ENCODE measurements around the gene PALM3.

Gene PALM3, protein sequence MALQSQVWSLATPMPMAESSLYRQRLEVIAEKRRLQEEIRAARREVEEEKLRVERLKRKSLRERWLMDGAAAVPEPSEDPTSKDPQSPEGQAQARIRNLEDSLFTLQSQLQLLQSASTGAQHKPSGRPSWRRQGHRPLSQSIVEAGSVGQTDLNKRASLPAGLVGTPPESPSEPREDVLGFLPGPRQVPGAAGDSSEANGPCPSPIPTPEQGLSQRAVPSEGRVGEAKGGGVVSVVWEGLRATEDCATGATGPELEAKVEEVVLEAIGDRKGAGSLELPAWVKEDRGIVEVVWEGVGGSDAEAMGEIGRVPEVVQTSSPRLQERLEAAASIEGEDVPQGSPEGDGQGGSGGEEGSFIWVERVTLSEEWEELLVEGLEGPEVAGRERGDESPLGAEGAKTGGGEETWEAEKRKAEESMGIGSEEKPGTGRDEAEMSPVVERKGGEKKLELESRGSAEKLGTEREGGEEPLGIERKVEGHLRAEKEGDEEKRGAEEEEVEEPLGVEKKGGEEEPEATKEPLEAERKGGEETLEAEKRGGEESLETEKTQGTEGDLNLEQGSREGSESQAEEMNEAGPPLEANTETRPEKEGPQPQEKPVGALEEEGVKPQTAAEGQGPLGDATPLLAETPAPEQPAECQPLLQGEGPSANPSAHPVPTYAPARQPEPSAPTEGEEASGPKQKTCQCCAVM

DNA sequence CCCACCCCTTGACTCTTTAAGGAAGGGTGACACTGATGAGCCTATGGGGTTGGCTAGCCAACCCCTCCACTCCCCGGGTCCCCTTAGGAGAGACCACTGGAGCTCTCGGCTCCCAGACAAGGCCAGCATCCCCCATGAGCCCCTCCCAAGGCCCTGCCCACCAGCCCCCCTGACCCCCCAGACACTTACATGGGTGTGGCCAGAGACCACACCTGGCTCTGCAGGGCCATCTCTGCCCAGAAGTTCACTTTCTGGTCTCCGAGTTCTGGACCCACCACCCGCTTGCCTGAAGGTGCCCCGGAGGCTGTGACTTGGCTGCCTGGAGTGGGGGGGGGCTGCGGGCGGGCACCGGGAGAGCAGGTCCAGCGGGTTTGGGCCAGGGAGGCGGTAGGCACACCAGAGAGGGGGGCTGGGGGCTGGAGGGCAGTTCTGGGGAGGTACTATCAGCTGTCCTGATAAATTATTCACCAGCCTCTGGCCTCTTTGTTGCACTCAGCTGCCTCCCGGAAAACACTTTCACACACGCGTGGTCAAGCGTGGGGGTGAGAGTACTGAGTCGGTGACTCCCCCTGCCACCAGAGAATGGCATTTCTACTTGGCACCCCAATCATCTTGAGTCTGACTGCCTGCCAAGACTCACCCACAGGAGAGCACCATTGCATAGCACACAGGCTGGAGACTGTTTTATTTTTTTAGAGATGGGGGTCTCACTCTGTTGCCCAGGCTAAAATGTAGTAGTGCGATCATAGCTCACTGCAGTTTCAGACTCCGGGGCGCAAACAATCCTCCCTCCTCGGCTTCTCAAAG, at the start of gene PALM3:
Gene PALM3, minus strand, starts transcription at position 326 of the 807 bp plus-strand sequence. Its CDS starts 96 bp downstream, at position 230.
- no peak for DNase-seq (ENCODE audit: low spot score)

DNA sequence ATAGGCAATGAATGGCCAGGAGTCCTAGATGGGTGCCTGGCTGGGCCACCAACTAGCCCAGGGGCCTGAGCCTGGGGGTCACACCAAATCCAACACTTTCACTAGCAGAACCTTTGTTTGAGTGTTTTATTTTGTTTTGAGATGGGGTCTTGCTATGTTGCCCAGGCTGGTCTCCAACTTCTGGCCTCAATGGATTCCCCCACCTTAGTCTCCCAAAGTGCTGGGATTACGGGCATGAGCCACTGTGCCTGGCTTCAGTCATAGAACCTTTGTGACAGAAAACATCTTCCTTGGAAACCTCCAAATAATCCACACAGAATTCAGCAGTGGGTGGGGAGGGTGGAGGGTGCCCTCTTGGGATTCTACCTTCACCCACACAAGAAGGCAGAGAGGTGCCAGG, 49.6 kb upstream of the PALM3 start:
- DNase-seq (ENCODE audit: low spot score): no peak

DNA sequence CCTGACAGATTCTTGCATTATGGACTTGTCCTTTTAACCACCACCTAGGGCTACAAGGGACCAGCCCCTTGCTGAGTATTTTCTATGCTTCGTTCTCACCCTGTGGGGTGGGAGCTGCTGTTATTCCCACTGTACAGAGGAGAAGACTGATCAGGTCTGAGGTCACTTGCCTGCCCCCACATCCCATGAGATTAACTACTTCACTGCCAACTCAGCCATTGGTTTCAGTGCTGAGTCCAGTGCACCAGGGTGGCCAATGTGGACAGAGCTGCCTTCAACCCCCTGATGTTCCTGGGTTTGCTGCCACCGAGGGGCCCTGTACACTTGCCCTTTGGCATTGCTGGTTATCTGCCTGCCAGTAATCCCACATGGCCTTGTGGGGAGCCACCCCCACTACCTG, 48.8 kb upstream of the PALM3 start:
- DNase-seq (ENCODE audit: low spot score): no peak

DNA sequence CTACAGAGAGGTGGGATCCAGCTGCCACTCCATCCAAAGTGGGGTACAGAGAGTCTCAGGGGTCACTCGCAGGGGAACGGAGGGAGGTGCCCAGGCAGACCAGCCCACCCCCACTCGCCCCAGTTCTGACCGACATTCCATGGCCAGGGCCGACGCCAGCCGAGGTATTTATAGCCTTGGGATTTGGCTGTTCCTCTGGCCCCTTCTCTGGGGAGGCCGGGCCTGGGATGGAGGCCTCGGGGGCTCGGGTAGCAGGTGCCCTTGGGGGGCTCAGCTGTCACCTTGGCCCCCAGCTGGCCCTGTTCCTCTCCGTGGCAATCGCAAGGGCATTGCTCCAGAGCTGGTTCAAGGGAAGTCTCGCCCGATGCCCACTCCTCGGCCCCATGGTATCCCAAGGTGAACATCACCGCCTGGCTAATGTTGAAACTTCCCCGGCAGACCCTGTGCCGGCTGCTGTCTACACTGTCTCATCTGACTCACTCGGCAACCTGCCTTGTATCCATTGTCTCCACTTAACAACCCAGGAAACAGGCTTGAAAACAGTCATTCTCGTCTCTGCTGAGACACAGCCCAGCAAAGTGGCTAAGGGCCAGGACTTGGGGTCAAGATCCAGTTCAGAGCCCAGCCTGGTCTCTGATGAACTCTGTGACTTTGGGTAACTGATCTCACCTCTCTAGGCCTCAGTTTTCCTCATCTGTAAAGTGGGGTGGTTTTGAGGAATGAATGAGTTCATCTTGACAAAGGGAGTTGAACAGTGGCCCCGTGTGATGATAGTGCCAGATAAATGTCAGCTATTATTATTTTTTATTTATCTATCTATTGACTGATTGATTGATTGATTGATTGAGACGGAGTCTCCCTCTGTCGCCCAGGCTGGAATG, 45.9 kb upstream of the PALM3 start:
- DNase-seq (ENCODE audit: low spot score): no peak

DNA sequence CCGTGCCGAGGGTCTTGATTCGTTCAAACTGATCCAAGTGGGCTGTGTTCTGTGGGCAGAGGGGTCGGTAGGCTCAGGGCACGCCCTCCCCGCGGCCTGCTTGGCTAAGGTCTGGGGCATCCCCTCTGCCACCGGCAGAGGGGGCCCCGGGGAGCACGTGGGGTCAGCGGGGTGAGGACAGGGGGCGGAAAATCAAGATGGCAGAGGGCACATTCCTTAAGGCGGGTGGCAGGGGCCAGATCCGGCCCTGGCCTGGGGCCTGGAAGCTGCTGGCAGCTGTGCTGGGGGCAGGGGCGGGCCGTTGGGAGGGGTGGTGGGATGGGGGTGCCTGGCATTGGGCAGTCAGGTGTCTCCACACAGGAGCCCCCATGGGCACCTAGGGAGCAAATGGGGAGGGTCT, 45.0 kb upstream of the PALM3 start:
- DNase-seq (ENCODE audit: low spot score): no peak

DNA sequence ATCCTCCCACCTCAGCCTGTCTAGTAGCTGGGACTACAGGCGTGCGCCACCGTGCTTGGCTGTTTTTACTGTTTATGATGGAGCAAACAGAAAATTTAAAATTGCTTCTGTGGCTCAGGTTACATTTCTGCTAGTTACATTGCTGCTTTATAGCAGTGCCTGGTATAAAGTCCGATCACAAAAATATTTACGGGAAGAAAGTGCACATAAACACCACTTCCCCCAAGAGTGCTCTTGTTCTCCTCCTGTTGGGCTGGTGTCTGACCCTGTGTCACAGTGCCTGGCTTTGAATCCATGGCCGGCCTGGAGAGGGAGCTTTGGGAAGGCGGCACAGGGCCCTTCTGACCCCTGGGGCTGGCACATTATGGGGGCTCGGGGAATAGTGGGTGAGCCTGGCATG, 43.8 kb upstream of the PALM3 start:
- no peak for DNase-seq (ENCODE audit: low spot score)

DNA sequence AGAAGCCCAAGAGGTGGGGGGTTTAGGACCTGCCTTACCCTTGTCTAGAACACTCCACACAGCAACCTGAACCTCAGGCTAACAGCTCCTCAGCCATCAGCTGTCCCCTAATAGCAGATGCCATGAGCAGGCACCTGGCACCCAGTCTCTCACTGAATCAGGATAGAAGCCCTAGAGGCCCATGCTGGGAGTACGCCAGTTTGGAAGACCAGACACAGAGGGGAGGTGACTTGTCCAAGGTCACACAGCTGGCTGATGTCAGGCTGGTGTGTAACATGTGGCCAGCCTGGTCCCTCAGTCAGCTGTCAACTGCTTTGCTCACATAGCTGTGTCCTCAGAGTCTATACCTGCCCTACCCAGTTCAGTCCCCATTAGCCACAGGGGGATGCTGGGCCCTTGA, 41.4 kb upstream of the PALM3 start:
- no peak for DNase-seq (ENCODE audit: low spot score)

DNA sequence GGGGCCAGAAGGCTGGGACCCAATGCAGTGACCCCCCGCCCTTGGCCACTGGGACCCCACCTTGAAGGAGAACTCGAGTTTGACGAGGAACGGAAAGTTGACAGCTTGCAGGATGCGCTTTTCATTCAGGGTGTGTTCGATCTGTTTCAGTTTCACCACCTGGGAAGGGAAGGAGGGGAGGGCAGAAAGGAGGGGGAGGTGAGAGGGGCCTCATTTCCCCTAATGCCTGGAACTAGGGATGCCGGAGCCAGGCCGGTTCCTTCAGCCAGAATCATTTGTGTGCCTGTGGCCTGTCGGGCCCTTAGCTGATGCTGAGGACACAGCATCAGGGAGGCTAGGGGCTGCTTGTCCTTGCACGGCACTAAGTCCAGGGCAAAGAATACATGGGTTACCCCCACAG, 40.9 kb upstream of the PALM3 start:
- DNase-seq (ENCODE audit: low spot score): no peak

DNA sequence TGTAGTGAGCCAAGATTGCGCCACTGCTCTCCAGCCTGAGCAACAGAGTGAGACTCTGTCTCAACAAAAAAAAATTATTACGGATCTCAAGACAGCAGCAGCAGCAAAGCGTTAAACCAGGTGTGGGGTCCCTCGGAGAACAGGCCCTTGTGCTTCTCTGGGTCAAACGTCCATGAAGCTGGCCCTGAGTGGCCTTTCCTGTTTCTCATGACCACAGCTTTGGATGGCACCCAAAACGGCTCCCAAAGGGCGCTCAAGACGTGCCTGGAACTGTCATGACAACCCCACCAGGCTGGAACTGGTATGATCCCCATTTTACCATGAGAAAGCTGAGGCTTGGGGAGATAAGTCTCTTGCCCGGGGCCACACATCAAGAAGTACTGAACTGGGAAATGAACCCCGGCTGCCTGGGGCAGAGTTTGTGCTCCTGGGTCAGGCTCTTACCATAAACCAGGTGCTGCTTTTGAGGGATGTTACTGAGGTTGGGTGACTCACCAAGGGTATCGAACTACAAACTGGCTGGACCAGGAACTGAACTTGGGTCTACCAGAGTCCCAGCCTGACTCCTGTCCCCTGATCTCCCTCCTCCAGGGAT, 40.3 kb upstream of the PALM3 start:
- no peak for DNase-seq (ENCODE audit: low spot score)

DNA sequence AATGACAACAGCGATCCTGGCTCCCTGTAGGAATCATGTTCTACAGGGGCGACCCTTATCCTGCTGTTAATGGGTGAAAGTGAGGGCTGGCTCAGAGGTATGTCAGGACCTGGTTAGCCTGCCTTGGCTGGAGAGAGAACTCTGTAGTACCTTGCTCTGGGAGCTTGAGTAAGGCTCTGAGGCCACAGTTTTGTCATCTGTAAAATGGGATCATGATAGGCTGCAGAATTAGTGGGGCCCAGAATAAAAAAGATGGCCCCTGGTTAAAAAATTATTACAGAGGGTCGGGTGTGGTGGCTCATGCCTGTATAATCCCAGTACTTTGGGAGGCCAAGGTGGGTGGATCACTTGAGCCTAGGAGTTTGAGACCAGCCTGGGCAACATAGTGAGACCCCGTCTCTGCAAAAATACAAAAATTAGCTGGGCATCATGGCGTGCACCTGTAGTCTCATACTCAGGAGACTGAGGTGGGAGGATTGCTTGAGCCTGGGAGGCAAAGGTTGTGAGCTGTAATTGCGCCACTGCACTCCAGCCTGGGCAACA, 39.2 kb upstream of the PALM3 start:
- no peak for DNase-seq (ENCODE audit: low spot score)

DNA sequence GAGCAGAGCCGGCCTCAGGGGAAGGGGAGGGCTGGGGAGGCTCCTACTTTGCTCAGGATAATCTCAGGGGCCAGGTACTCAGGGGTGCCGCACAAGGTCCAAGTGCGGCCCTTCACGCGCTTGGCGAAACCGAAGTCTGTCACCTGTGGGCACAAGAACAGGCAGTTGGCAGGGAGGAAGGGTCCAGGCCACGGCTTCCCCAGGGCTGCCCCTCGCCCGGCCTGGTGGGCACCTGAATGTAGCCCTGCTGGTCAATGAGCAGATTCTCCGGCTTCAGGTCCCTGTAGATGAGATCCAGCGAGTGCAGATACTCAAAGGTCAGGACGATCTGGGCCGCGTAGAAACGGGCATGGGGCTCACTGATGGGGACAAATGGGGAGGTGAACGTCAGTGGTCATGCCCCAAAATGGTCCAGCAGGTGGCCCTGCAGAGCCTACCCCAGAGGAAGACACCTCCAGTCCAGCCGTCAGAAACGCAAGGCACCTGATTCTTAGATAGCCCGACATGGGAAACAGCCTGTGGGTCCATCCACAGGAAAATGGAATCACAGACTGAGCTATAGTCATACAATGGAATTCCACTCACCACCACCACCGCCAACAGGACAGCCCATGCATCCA, 35.8 kb upstream of the PALM3 start:
- no peak for DNase-seq (ENCODE audit: low spot score)

DNA sequence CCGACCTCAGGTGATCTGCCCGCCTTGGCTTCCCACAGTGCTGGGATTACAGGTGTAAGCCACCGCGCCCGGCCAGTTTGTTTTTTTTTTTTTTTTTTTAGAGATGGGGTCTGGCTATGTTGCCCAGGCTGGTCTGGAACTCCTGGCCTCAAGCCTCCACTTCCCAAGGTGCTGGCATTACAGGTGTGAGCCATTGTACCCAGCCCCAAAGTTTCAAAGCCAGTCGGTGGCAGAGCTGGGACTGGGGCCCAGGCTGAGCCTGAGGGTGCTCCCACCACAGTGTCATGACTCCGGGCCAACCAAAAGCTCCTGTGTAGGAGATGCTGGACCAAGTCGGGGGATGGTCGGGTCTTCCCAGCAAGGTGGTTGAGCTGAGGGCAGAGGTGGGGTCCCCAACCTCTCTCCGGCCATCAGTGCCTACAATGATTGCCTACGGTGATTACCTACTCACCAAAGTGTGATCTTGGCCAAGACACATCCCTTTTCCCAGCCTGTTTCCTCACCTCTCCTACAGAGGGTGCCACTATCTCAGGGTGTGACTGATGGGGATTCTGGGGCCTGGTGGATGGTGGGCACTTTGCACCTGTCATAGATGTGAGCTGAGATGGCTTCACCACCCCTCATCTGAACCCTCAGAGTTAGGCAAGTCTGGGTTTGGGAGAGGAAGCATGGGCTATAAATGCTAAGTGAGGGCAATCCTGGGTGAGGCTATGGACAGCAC, 34.6 kb upstream of the PALM3 start:
- no peak for DNase-seq (ENCODE audit: low spot score)

DNA sequence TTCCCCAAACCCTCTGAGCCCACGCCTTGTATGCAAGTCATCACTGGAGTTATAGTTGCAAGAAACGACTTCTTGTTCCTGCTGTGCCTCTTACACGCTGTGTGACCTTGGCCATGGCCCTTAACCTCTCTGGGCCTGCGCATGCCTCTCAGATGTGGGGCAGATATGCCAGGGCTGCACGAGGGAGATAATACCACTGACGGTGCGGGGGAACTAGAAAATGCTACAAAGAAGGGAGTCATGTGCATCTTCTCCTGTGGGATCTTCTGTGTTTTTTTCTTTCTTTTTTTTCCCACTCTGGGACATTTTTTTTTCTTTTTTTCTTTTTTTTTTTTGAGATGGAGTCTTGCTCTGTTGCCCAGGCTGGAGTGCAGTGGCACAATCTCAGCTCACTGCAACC, 33.0 kb upstream of the PALM3 start:
- no peak for DNase-seq (ENCODE audit: low spot score)

DNA sequence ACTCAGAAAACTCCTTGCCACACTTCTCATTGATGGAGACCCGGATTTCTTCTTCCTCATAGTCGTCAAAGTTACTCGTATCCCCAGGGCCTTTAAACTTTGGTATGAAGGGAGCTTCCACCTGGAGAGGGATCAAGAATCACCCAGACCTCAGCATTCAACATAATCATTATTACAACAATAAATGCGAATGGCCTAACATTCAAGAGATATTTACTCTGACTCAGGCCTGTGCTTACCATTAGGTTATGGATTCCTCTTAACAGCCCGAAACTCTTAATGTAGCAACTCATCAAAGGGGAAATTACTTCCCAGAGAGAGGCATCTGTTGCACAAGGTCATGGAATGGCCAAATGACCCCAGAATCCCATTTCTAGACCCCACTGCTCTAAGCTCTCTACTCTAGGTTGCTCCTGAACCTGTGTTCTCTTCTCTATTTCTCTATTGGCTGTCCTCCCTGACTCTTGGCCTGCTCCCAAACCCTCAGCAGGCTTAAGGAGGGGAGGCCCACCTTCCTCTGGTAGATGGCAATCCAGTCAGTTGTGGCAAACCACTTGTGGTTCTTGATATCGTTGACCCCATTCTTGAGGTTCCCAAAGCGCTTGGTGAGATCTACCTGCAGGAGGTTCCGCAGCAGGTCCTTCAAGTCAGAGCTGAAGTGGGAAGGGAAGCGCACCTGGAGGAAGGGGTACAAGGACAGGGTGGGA, 31.4 kb upstream of the PALM3 start:
- DNase-seq (ENCODE audit: low spot score): no peak

DNA sequence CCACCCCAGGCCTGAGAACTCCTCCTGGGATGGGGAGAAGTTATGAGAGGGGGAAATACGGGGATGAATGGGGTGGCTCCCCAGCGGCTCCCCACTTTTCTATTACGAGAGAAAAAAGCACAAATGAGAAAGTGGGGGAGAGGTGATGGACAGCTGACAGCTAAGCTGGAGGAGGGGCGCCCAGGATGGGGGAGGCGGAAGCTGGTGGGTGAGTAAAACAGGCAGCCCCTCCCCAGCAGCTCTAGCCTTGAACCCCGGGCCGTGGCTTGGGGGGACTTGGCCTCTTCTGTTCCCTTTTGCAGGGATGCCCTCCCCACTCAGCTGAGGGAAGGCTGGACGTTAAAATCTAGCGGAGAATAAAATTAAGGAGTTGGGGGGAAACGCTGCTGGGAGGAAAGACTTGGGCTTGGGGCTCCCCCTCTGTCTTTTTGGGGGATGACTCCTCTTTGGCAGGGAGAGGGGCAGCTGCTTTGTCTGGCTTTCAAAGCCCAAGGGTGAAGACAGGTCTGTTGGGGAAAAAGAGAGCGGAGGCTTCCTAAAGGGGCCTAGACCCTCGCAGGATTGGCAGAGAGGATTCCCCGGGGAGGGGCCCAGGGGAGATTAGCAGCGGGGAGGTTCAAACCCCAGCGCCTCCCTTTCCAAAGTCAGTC, 30.1 kb upstream of the PALM3 start:
- DNase-seq (ENCODE audit: low spot score): no peak

DNA sequence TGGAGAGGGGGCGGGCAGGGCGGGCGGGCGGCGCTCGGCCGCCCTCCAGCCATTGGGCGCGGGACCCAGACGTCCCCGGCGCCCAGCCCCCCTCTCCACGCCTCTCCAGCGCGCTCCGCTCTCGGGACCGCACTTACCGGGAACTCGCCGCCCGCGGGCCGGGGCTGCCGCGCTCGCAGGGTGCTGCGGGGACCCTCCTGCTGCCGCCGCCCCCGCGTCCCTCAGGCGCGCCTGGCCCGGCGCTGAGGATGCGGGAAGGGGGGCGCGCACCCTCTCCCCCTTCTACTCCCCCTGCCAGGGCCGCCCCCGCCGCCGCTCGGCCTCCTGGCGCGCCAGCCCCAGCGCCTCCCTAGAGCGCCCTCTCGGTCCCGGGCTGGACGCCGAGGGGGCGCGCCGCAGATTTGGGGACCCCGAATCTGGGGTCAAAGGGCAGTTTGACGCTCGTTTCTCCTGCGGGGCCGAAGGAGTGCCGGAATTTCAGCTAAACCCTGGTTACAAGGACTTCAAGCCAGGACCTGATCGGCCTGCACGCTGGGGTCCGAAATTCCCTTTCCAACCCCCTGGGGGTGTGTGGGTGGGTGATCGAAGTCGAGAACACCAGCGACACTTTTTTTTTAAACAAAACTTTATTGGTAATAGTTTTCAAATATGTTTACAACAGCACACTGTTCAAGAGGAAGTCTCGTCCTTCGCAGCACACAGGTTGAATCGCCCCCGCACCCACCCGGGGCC, 29.4 kb upstream of the PALM3 start:
- DNase-seq (ENCODE audit: low spot score): peak; percentile 59

DNA sequence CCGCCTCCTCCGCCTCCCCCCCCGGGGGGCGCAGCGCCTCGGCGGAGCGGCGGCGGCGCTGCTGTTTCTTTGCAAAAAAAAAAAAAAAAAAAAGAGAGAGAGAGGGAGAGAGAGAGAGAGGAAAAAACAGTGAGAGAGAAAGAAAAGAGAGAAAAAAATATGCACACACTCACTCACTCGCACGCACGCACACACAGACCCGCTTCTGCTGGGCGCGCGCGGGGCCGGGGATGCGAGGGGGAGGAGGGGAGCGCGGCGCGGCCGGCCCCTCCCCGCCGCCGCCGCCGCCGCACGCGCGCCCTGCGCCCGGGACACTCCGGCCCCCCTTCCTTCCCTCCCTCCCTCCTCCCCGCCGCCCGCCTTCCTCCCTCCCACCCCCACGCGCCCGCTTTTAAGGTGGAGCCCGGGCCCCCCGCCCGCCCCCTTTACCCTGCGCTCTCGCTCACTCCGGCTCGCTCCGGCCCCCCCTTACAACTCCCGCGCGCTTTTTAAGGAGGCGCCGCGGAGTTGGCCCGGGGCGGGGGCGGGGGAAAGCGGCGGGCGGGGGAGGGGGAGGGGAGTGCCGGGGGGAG, 28.7 kb upstream of the PALM3 start, which contains the start of gene SAMD1:
Gene SAMD1, minus strand, starts transcription at position 243 of the 572 bp plus-strand sequence.
- DNase-seq (ENCODE audit: low spot score): peak; percentile 90
